Activated CD4-positive, alpha-beta T cell treated with anti-CD3 and anti-CD28 coated beads, Interleukin-2, Interleukin-4, amounts not matched to agents 100 ng/mL and 50 ng/mL, durations not matched to agents 16 hours and 8 hours (primary cell): ENCODE measurements around the gene EDRF1.
"Not testable (repeated sequence)": the region's sequence is repeated elsewhere in the genome, so short reads cannot be mapped to it uniquely, and the experiment has no call there.

Experiments used
- DNase-seq: peaks from one replicate; pipeline ENCODE4 v3.0.0-alpha.2; 2020; ENCODE audit warnings: low spot score

Gene EDRF1

DNA sequence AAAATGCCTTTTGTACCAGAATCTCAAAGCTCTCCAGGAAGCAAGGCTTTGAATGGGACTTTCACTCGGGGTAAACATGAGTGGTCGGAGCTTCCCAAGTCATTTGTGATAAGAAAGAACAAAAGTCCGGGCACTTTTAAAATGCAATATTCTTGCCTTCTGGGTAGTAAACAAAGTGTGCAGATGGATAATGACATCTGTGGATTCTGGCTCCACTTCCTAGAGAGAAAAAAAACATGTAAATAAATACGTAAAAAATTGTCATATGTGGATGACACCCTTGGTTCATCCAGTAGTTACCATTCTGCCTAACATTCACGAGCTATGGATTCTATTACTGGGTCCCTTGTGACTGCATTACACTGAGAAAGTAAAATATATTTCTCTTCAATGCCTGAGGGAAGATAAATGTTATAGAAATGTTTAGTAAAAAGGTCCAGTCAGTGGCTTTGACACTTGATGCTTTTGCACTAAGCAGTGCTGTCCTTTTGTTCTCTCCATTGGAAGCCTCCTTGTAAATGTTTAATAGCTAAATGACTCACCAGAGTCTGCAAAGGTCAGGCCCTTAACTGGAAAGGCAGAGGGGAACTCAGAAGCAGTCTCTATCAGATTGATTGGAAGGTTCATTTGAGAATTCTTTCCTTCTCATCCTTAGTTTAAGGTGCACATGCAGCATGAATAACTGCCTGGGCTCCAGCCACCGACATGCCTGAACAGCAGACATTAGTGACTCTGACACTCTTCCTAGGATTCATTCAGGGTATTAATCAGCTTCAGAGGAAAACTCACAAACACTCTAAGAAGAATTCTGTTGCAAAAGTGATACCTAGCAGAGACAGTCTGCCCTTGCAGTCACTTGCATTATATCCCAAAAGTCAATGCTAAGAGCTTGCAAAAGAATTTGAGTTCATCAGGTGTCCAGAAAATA lies 11.7 kb upstream of the EDRF1 start:
- no peak for DNase-seq

- no peak for DNase-seq
These were observed 10.5 kb upstream of the EDRF1 start for GRCh38 chr10:125708971-125709503.

- no peak for DNase-seq
These were observed 9.7 kb upstream of the EDRF1 start for GRCh38 chr10:125709553-125710474.

- DNase-seq: no peak
These were observed 8.3 kb upstream of the EDRF1 start for GRCh38 chr10:125711110-125711750.

DNA sequence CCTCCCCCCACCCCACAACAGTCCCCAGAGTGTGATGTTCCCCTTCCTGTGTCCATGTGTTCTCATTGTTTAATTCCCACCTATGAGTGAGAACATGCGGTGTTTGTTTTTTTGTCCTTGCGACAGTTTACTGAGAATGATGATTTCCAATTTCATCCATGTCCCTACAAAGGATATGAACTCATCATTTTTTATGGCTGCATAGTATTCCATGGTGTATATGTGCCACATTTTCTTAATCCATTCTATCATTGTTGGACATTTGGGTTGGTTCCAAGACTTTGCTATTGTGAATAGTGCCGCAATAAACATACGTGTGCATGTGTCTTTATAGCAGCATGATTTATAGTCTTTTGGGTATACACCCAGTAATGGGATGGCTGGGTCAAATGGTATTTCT lies 4.8 kb upstream of the EDRF1 start:
- DNase-seq: not testable (repeated sequence)

DNA sequence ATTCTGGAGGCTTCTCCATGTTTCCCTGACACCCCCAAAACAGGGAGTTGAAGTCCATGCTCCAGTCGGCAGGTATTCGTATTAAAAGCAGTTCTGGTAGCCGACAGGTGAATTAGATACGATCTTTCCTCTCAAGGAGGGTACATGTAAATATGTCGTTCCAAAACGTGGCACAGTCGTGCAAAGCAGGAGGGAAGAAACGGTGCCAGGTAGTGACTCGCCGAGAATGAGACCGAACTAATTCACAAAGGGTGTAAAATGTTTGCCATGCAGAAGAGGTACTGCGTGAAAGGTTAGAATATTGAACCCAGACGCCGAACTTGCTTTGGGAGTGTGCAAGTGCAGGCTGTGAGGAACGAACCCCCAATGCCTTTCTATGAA lies 483 bp downstream of the EDRF1 start:
- peak; percentile 3 for DNase-seq

GRCh38 chr10:125721035-125721434 lies 1.5 kb downstream of the EDRF1 start:
- no peak for DNase-seq

- DNase-seq: no peak
These were observed 3.3 kb downstream of the EDRF1 start for GRCh38 chr10:125722811-125723210.

- no peak for DNase-seq
These were observed 7.4 kb downstream of the EDRF1 start for GRCh38 chr10:125726914-125727313.

DNA sequence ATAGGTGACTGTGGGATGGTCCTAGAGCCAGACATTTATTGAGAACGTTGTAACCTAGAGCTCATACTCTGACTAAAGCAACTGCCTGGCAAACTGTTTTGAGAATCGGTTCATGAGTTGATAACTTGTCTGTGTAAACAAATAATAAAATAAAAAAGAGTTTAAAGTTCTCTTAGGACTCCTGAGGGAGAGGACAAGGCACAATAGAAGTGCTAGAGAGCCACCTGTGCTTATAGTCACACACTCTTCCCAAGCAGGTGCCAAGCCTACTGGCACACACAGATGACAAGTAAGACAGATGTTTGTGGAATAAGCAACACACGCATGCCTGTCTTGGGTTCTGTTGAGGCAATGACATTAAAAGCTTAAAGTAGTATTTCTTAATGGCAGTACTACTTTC lies 7.9 kb downstream of the EDRF1 start:
- no peak for DNase-seq

- DNase-seq: no peak
These were observed 14.6 kb downstream of the EDRF1 start for GRCh38 chr10:125734148-125734547.

DNA sequence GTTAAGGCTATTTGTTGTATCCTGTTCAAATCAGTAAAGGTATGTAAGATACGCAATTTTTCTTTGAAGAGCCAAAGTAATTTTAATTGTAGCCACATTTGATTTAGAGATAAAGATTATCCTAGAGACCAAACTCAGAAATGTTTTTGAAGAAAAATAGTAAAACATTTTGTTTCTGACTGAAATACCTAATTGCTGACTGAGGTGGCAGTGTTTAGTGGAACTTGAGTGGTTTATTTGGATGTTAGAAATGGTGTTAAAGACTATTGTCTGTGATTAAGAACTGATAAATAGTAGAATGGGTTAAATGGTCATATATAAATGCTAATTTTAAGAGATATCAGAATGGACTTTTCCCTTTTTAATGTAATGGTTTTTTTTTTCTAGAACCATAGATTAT lies 15.3 kb downstream of the EDRF1 start:
- no peak for DNase-seq

DNA sequence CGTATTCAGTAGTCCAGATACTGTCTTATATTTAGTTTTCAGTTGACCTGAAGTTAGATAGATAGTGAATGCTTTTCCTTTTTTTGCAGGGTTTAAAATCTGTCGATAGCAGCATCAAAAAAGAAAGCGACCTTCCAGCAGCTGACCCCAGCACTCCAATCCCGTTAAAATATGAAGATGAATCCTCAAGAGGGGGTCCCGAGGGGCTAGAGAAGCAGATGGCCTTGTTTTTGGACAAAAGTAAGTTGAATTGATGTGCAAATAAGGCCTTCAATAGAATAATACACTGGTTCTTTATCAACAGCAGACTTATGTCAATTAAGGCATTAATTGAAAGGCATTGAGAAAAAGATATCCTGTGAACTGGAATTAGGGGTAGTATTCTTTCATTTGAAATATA lies 18.7 kb downstream of the EDRF1 start:
- DNase-seq: no peak

DNA sequence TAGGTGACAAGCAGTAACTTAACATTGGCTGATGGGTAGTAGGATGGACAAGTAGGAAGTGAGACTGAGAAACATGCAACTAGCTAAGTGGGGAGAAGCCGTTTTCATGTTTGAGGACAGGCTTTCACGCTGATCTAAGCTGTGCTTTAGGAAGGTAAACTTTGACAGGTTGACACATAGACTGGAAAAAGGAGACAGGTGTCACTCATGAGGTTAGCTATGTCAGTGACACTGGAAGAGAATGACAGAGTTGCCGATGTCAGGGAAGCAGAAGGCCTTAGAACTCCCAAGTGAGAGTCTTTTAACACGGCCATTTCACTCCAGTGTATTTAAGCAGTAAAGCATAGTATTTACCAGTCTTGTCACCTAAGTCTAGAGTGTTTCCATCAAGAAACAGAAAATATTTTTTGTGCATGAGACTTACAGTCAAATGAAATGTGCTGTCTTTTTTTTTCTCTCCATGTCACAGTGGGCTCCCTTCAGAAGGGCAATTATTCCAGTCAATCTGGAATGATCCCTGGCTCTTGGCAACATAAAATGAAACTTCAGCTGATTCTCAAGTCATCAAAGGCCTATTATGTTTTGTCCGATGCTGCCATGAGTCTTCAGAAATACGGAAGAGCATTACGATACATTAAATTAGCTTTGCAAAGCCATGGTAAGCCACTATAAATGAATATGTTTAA lies 20.6 kb downstream of the EDRF1 start:
- no peak for DNase-seq

DNA sequence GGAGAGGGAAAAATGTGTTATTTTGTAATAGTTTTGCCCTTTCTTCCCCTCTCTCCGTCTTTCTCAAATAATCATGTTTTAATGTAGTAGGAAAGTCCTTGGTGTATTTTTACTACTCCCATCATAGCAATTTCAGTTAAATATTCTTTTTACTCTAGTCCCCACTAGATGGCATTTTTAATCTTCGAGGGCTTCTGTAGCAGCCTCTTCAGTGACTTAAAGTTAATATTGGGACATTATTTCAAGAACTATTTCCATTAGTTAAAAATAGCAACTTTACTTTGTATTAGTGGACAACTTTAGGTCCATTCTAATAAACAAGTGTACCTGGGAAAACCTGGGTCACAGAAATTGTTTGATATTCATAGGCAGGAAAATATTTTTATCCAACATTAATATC lies 23.0 kb downstream of the EDRF1 start:
- no peak for DNase-seq

DNA sequence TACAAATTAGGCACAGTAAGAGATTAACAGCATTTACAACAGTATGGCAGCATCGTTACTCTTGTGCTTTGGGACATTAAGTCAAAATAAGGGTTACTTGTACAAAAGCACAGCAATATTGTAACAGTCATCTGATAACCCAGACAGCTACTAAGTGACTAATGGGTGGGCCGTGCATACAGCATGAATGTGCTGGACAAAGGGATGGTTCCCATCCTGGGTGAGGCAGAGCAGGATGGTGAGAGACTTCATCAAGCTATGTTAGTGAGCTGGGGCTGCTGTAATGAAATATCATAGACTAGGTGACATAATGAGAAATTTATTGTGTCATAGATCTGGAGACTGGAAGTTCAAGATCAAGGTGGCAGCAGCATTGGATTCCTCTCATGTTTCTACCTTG lies 25.4 kb downstream of the EDRF1 start:
- DNase-seq: no peak

GRCh38 chr10:125747417-125747816 lies 27.9 kb downstream of the EDRF1 start:
- DNase-seq: no peak

DNA sequence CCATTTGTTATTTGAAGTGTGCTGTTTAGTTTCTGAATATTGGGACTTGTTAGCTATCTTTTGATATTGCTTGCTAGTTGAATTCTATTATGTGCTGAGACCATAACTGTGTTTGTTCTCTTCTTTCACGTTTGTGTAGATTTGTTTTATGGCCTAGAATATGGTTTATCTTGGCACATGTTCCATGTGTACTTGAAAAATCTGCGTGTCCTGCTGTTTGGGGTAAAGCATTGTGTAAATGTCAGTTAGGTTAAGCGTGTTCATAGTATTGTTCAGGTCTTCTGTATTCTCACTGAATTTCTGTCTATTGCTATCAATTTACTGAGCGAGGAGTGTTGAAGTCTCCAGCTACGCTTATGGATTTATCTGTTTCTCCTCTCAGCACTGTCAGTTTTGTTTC lies 36.7 kb downstream of the EDRF1 start:
- DNase-seq: no peak

DNA sequence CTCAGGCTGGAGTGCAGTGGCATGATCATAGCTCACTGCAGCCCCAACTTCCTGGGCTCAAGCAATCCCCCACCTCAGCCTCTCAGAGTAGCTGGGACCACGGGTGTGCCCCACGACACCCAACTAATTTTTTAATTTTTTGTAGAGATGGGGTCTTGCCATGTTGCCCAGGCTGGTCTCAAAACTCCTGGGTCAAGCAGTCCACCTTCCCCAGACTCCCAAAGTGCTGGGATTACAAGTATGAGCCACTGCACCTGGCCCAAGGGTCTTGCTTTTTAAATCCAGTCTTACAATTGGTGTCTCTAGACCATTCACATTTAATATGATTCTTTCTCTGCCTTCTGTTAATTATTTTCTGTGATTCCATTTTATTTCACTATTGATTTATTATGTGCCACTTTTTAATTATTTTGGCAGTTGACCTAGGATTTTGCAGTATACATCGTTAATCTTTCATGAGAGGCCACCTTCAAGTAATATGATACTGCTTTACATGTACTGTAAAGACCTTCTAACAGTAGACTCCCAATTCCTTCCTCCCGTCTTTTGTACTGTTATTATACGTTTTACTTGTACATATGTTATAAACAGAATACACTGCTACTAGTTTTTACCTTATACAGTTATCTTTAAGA lies 37.5 kb downstream of the EDRF1 start:
- no peak for DNase-seq

- no peak for DNase-seq
These were observed 38.2 kb downstream of the EDRF1 start for GRCh38 chr10:125757742-125758141.

- no peak for DNase-seq
These were observed 42.5 kb downstream of the EDRF1 start for GRCh38 chr10:125761961-125762360.
